Urothelium cell line (cell line): ENCODE measurements around the gene WIPF1.

Experiments used
- DNase-seq: peaks from one replicate; pipeline ENCODE4 v3.0.0; 2011; ENCODE audit warnings: low spot score, mixed read lengths
- FAIRE-seq: peaks from 2 replicates; lab custom pipeline; 2011; peaks lifted over from hg19 to GRCh38; lab: Jason Lieb, UNC

WIPF1 gene, protein sequence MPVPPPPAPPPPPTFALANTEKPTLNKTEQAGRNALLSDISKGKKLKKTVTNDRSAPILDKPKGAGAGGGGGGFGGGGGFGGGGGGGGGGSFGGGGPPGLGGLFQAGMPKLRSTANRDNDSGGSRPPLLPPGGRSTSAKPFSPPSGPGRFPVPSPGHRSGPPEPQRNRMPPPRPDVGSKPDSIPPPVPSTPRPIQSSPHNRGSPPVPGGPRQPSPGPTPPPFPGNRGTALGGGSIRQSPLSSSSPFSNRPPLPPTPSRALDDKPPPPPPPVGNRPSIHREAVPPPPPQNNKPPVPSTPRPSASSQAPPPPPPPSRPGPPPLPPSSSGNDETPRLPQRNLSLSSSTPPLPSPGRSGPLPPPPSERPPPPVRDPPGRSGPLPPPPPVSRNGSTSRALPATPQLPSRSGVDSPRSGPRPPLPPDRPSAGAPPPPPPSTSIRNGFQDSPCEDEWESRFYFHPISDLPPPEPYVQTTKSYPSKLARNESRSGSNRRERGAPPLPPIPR

DNA sequence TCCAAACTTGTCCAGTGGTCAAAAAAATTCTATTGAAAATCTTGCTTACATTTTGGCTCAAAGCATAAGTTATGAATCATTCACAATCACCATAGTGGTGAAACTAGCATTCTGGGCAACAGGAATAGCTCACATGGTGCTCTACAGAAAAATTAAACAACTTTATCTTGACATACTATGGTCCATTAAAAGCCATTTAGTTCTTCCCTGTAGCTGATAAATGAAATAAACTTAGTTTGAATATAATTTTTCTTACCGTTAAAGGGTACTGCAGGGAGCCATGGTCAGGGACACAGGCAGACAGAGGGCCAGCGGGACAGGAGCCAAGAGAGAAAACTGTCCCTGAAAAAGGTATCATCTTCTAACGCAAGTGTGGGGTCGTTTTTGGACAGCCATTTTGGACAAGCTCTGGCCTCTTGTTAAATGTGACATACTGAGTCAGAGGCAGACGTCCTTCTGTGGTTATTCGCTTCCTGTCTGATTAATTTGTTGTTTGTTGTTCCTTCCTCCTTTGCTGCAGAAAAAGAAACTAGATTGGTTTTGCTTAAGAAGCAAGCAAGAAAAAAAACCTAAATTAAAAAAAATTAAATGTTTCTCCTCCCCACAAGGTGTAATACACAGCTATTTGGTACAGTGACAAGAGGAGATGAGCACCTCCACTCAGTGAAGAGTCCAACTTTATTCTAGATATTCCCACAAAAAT lies at the start of gene WIPF1:
TSS of gene WIPF1 (minus strand) at position 460 of the 703 bp plus-strand sequence. CDS start 12,231 bp downstream, outside the sequence.
- DNase-seq (peak; percentile 31), FAIRE-seq (no peak)

DNA sequence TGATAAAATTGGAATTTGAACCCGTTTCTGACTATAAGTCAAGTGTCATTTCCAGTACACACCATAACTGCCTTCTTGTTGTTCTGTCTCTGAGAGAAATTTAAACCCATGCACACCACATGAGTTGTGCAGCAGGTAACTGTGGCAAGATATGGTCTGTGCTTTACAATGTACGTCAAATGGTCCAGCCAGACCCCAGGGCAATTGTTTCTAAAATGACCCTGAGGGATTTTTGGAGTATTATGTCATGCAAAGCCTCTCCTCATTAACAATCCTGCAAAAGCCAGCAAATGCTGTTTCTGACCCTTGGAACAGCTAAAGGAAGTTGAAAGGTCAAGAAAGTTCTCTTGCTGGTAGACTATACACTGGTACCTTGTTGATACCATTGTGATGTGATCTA lies 47.7 kb upstream of the WIPF1 start:
- DNase-seq = no peak
- FAIRE-seq = no peak

DNA sequence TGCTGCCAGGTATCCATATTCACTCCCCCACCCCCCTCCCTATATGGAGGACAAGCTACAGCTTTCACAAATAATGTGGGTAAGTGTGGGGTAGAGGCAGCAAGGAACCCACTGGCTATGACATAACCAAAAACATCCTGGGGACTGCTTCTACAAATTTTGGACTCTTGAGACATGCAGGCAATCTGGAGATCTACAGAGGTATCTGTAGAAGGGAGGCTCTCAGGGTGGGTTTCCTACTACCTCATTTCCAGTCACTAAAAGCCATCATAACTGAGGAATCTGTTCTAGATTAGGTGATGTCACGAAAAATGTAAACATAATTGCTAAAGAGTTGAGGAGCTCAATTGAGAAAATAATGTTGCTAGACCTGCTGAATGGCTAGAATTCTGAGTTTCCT lies 46.8 kb upstream of the WIPF1 start:
- no peak for FAIRE-seq

DNA sequence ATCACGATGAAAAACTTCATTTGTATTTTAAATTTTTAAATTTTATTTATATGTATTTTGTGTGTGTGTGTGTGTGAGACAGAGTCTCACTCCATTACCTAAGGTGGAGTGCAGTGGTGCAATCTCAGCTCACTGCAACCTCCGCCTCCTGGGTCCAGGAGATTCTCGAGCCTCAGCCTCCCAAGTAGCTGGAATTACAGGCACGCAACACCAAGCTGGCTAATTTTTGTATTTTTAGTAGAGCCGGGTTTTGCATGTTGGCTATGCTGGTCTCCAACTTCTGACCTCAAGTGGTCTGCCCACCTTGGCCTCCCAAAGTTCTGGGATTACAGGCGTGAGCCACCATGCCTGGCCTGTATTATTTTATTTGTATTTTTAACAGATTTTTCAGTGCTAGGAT lies 45.8 kb upstream of the WIPF1 start:
- DNase-seq (no peak), FAIRE-seq (no peak)

More for the DNA sequence above, 46.8 kb upstream of the WIPF1 start:
- no peak for DNase-seq

DNA sequence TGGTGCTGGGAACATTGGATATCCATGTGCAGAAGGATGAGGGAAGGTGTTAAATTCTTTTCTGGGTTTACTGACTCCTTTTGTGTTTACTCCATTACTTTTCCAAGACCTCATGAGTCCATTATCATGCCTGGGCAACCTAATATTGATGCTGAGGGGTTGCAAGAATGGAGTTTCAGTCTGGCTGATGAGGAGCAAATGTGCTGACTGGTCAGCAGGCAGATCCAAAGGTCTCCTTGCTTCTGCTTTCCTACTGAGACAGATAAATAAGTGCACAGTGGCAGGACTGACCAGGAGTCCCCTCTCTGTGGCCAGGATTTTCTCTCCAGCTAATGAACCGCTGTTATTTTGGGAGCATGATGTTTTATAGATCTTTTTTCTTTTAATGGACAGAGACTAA lies 43.6 kb upstream of the WIPF1 start:
- FAIRE-seq (no peak), DNase-seq (no peak)

DNA sequence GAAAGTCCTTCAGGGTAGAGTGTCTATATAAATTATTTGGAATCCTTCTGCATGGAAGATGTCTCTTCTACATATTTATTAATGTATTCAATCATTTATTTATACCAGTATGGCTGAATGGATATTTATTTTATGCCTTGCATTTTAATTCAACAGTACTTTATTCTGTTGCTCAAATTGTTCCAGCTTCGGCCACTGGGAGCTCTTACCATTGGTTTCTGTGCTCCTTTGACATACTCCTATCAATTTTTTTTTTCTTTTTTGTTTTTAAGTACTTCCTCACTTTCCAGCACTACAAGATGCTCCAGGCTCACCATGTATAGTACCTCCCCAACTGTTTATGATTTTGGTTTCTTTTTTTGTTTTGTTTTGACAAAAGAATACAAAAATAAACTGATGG lies 39.4 kb upstream of the WIPF1 start:
- FAIRE-seq = no peak

DNA sequence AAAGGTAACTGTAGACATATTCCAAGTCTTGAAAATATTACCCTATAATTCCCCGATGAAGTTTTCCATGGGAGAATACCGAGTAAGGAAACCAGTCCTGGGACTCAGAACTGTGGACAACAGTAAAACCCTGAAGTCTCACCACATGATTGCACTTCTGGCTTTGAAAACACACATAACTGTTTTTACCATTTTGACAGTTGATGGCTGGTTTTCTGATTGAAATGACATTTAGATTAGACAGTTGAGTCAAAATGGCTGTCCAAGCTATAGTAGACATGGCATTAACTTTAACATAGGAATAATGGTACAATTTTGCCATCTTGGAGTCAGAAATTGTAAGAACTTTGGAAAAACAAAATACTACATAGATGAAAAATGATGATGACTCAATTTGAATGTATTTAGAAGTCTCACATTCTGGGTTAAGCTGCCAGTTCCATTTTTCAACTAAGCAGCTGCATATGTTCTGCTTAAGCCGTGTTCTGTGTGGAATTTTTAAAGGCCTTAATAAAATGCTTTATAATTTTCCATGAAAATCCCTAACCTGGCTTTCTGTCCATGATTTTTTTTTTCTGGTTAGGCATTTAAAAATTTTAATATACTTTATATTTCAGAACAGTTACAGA lies 38.3 kb upstream of the WIPF1 start:
- FAIRE-seq (no peak), DNase-seq (no peak)

More for the DNA sequence above, 39.4 kb upstream of the WIPF1 start:
- no peak for DNase-seq

DNA sequence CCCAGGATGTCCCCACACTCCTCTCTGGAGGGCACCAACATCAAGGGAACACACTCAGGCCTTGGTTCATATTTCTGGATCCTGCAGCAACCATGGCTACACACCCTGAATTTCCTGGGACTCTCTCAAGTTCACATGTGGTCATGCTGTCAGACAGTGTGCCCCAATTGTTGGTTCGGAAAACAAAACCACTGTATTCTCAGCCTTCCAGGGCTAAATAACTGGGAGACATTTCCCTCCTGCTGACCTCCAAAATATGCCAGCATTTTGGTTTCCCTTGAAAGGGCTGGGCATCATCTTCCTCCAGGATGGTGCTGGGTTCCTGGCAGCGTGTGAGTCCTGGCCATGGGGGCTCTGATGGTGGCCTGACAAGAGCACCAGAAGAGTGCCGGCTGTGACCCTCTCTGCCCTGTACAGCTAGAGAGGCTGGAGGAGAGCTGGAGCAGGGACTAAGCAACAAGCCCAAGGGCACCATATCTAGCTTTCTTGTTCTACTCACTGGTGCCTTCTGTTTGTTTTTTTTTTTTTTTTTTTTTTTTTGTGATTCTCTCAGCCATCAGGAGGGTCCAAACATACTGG lies 37.5 kb upstream of the WIPF1 start:
- DNase-seq (no peak), FAIRE-seq (no peak)

DNA sequence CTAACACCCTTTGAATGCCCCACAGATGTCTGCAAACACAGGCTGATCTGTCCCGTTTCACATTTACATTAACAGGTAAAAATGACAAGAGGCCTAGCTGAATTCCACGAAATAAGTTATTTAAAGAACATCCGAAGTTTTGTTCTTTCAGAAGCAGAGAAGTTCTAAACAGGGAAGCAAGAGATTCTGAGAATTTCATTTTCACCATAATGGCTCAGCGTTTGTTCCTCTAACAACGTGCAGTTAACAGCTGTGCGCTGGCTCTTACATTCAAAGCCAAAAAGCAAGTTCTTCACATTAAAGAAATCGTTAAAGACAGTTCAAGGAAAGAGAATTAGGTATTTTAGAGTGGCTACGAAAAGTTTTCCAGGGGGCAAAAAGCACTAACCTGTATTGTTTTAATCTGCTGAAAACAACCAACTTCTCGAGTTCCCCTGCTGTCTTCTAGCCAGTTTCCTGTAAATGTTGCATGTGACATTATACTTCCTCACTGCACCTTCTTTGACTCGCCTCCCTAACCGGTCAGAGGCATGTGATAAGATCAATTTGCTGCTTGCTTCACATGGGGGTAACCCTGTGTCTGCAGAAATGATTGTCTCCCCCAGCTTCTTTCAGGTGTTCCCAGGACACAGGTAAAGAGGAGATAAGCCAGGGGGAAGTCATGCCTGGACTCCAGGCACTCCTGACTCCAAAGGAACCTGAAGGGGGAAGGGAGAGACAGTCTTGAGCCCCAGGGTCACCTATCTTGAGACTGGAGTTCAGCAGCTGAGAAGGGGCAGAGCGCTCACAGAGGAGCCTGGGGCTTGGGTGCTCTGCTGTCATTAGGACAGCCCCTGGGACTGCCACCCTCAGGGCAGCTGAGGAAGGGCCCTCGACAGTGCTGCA lies 36.8 kb upstream of the WIPF1 start:
- FAIRE-seq (no peak), DNase-seq (no peak)

DNA sequence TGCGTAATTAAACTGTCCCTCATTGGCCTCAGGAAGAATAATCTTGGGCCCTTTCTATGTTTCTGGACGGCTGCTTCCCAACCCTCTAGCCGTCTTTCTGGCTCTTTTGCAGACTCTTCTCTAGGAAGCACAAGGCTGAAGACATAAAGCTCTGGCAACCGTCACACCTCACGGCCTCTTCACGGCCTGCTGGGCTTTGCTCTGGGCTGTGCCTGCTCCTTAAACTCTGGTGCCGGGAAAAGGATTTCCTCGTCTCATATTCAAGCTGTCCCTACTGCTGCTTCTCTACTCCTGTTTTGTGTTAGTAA lies 36.0 kb upstream of the WIPF1 start:
- FAIRE-seq (no peak), DNase-seq (no peak)

DNA sequence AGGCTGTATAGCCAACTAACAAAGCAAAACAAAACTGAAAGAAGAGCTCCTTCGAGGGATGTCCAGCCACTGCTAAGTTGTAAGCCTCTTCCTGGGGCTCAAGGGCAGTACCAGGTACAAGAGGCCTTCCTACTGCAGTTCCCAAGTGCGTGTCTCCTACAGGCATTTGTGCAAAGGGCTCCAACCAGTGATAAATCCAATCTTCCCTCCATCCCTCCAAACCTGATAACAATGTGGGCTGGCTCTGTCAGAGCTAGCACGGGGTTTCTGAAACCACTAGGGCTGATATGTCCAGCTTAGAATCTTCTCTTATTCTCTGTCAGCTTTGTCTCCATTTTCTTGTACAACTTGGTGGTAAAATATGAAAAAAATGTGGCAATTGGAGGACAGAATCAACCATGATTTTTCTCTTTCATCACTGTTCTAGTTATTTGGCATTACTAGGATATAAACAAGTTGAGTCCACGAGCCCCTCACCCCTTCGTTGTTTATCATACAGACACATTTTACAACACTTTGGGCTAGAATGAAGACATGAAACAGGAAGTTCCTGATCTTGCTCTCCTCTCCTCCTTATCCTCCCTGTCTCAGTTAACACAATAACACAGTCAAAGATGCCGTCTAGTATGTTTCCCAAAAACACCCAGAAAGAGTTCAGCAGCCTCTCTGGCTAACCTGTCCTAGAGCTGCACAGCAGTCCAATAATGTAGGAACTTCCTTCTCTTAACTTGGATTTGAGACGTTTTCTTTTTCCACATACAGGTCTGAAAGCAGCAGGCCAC lies 35.4 kb upstream of the WIPF1 start:
- no peak for FAIRE-seq
- no peak for DNase-seq

DNA sequence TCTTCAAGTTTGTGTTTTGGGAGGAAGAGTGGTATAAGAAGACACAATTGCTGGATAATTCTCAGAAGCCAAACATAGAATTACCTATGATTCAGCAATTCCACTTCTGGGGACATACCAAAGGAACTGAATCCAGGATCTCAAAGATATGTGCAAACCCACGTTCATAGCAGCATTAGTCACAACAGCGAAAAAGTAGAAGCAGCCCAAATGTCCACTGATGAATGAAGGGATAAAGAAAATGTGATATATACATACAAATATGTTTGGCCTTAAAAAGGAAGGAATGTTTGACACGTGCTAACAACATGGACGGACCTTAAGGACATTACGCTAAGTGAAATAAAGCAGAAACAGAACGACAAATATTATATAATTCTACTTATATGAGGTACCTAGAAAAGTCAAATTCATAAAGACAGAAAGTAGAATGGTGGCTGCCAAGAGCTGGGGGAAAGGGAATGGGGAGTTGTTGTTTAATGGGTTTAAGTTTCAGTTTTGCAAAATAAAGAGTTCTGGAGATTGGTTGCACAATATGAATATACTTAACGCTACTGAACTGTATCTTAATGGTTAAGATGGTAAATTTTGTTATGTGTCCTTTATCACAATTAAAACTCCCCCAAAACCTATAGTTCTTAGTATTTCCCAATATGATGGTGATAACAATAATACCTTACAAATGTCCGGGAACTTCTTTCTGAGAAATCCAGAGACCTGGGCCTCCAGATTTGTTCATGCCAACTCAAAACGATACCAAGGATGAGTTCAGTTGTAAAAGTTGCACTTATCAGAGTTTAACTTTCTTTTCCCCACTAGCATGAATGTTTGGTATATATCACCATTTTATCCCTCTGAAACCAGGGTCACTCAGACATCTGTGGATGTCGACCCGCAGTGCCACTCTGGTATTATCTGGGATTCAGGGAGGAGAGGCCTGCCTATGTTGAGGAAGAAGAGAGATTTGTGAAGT lies 33.7 kb upstream of the WIPF1 start:
- DNase-seq (no peak), FAIRE-seq (no peak)

DNA sequence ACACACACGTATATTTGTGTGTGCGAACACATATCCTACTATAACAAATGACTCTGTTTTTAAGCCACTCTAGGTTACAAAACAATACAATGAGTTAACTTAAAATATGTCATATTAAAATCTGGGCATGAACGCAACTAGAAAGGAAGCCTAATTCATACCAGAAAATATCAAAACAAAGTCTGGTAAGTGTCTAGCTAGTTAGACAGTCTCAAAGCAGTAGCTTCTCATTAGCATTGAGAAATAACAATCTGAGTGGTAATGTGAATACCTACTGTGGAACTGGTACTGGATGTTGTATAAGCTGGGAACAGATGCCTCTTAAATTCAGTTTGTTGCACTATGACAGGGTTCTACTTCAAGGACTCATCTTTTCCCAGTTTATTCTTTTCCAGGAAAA lies 32.5 kb upstream of the WIPF1 start:
- FAIRE-seq = no peak

DNA sequence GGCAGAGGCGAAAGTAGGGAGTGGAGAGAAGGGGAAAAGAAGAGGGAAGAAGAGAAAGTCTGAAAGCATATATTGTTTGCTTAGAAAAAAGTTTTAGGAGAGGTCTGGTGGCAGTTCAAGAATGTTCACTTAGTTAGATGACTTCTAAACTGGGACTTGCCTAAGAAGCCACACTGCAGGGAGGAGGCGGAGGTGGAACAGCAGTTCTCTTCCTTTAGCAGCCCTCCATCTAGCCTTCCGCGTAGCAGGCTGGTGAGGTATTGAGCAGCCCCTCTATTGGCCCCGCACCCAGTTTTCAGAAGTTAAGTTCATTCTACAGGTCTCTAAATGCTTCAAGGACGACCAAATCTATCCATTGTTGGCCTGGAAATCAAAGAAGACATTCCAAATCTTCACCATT lies 31.9 kb upstream of the WIPF1 start:
- no peak for FAIRE-seq
- DNase-seq = no peak

More for the DNA sequence above, 32.5 kb upstream of the WIPF1 start:
- DNase-seq = no peak

DNA sequence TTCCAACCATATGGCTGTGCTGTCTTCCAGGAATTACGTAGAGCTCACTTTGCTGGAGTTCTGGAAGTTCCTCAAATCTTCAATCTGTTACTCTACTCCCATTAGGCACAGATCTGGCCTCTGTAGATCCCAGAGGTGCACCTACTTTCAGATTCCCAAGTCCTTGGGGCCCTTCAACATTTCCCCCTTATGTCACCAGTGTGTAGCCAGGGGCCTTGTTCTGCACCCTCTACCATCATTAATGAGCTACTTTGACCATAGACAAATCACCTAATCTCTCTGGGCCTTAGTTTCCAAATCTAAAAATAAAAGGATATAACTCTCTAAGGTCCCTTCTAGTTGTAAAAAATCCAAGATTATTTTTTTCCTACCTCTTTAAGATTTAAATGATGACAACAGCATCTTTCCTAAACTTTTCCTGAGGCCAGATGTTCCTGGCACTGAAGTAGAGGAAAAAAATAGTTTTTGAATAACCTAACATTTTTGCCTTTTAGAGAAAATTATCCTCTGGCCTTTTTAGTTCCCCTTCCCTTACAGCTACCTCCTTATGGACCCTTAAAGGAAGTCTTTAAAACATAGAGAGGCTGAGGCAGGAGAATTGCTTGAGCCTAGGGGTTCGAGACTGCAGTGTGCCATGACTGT lies 31.0 kb upstream of the WIPF1 start:
- FAIRE-seq (no peak), DNase-seq (no peak)

DNA sequence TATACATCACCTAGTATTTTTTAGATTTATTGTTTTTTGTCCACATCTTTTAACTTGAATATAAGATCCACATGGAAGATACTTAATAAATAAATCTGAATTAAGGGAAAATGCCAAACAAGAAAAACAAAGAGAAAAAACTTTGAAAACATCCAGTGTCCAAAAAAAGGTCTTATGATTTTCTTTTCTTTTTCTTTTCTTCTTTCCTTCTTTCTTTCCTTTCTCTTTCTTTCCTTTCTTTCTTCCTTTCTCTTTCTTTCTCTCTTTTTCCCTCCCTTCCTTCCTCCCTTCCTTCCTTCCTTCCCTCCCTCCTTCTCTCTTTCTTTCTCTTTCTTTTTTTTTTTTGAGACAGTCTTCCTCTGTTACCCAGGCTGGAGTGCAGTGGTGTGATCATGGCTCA lies 29.6 kb upstream of the WIPF1 start:
- DNase-seq (no peak), FAIRE-seq (no peak)

DNA sequence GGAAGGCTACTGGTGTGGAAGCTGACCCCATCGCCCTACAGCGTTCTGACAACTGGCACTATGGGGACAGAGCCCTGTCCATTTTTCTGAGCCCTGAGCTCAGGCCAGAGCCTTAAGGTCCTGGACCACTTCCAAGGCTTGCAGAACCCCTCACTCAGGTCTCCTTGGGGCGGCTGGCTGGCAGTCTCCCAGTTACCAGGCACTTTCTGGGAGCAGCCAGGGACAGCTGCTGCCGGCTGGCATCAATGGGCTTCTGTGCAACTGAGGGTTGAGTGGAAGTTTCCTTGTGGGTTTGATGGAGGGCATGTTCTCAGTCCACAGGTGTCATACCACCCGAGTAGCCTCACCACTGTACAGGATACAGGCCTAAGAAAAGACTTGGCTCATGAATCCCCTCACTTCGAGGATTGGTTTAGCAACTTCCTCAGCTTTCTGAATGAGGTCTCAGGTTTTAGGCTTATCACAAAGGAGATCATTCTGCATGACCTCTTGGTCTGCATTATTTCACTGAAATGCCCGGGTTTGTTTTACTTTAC lies 27.4 kb upstream of the WIPF1 start:
- FAIRE-seq = no peak

DNA sequence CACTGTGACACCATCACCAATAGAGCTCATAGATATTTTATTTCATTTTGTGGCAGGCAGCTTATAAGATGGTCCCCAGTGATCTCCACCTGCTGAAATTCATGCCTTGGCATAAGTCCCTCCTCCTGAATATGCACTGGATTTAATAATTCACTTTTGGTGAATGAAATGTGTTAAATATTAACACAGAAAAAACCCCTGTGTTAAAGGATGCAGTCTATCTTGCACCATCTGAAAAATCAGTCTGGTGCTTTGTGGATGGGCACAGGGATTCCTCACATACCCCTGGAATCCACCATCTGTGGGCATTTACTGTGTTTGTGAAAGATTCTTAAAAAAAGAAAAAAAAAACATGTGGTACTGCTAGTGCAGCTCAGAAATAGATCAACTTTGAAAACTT lies 26.1 kb upstream of the WIPF1 start:
- no peak for FAIRE-seq
- DNase-seq = no peak

More for the DNA sequence above, 27.4 kb upstream of the WIPF1 start:
- no peak for DNase-seq
